Naive thymus-derived CD4-positive, alpha-beta T cell (primary cell): ENCODE results near the gene BCOR. TPM values are rescaled to one million over a fixed set of nuclear protein-coding genes. Genes with fewer than 3 reads are reported as not detected.

ENCODE experiments used
- ATAC-seq: fragments of 150-1000 bp; cut with Tn5 transposase; 2 replicates; pipeline ENCODE4 v1.10.0; 2021; ENCODE audit warnings: mild to moderate bottlenecking, moderate library complexity
- CTCF ChIA-PET: fragments of 350-600 bp; sonication (Branson Sonifier 250); formaldehyde crosslinking; loops from one replicate; lab custom pipeline; 2021; ENCODE audit warnings: antibody characterized with exemption; lab: Charles Lee
- POLR2A ChIA-PET: fragments of 350-600 bp; sonication (Branson Sonifier 250); formaldehyde crosslinking; loops from one replicate; lab custom pipeline; 2021; ENCODE audit warnings: antibody characterized with exemption, inconsistent platforms; lab: Charles Lee
- DNase-seq, 9 donors: peaks; one replicate each; pipeline versions ENCODE4 v3.0.0 to v3.0.0-alpha.2; 2020 to 2022; ENCODE audit warnings: mixed read lengths in 1 of 9
- H3K27ac ChIP-seq: one replicate; pipeline ENCODE4 v1.7.0; 2013; ENCODE audit warnings: mild to moderate bottlenecking, low read depth, low read length, moderate library complexity
- H3K27me3 ChIP-seq, 2 donors: one replicate each; pipeline ENCODE4 v1.7.0; 2013; ENCODE audit warnings: low read length in 2 of 2, mild to moderate bottlenecking in 2 of 2, moderate library complexity in 2 of 2; ENCODE audit not compliant: control insufficient read depth in 2 of 2, insufficient read depth in 2 of 2
- H3K36me3 ChIP-seq, 3 experiments: 1 replicate in 2 of 3; 2 replicates in 1 of 3; pipeline ENCODE4 v1.7.0; 2013; ENCODE audit warnings: low read length in 3 of 3, mild to moderate bottlenecking in 3 of 3, moderate library complexity in 1 of 3; ENCODE audit not compliant: insufficient read depth in 3 of 3, control insufficient read depth in 2 of 3
- H3K4me1 ChIP-seq, 2 donors: one replicate each; pipeline ENCODE4 v1.7.0; 2013; ENCODE audit warnings: low read length in 2 of 2, mild to moderate bottlenecking in 2 of 2, moderate library complexity in 1 of 2; ENCODE audit not compliant: control insufficient read depth in 2 of 2, insufficient read depth in 2 of 2
- H3K4me3 ChIP-seq: 2 replicates; pipeline ENCODE4 v1.7.0; 2013; ENCODE audit warnings: mild to moderate bottlenecking, low read length
- H3K9me3 ChIP-seq, 3 experiments: 1 replicate in 2 of 3; 2 replicates in 1 of 3; pipeline ENCODE4 v1.7.0; 2013; ENCODE audit warnings: low read length in 3 of 3; ENCODE audit not compliant: control insufficient read depth in 2 of 3
- H3K27ac Mint-ChIP-seq, 9 donors: one replicate each; pipeline ENCODE4 v1.8.0; 2020 to 2022; ENCODE audit warnings: mixed read lengths in 9 of 9, mild to moderate bottlenecking in 8 of 9, moderate library complexity in 5 of 9, inconsistent platforms in 2 of 9
- H3K27me3 Mint-ChIP-seq, 5 donors: one replicate each; pipeline ENCODE4 v1.8.0; 2021 to 2022; ENCODE audit warnings: mixed read lengths in 5 of 5, mild to moderate bottlenecking in 1 of 5
- H3K36me3 Mint-ChIP-seq, 5 donors: one replicate each; pipeline ENCODE4 v1.8.0; 2020 to 2022; ENCODE audit warnings: mixed read lengths in 5 of 5, mild to moderate bottlenecking in 3 of 5, inconsistent platforms in 1 of 5
- H3K4me1 Mint-ChIP-seq, 7 donors: one replicate each; pipeline ENCODE4 v1.8.0; 2020 to 2022; ENCODE audit warnings: mixed read lengths in 7 of 7, mild to moderate bottlenecking in 3 of 7, inconsistent platforms in 1 of 7
- H3K4me3 Mint-ChIP-seq, 10 donors: one replicate each; pipeline ENCODE4 v1.8.0; 2020 to 2022; ENCODE audit warnings: mild to moderate bottlenecking in 10 of 10, mixed read lengths in 10 of 10, moderate library complexity in 6 of 10, inconsistent platforms in 2 of 10
- H3K9me3 Mint-ChIP-seq, 11 donors: one replicate each; pipeline ENCODE4 v1.8.0; 2020 to 2022; ENCODE audit warnings: mixed read lengths in 11 of 11, mild to moderate bottlenecking in 4 of 11, inconsistent platforms in 1 of 11, moderate library complexity in 1 of 11
- intact Hi-C, 2 donors: fragments of 100-400 bp; cut with micrococcal nuclease; formaldehyde crosslinking; loops; one replicate each; pipeline ENCODE4 v1.15.1; 2023
- polyA plus RNA-seq, 2 donors: library from polyadenylated mRNA; unstranded; fragments of 300-500 nt; fragmentation: Illumina TruSeq; gene quantifications; one replicate each; pipeline ENCODE4 v1.2.3, GENCODE V29; 2021
- total RNA-seq, 6 experiments: library from RNA in 5 of 6; stranded (reverse) in 5 of 6; gene quantifications; 1 replicate in 5 of 6; 2 replicates in 1 of 6; pipeline ENCODE4 v1.2.3 and lab custom pipeline; 2021 to 2026

BCOR gene
- total and polyA plus RNA-seq, 7 experiments from 2014 or later, result 3.8 to 55.2 (median 24.3) TPM

DNA sequence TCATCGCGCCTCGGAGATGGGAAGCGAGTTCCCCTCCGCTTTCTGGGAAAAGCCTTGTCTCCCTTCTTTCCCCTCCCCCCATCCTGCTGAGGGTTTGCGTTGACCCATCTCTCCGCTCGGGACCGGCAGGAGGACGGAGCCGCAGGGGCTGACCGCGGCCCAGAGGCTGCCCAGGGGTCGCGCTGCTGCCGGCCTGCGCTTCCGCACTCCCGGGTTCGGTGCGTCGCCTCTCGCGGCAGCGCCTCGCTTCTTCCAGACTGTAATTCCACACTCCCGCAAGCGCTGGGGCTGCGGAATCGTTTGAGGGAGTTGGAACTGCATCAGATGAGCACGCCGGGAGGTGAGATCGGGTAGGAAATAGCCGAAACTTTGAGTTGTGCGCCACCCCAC is 88.3 kb downstream of the BCOR start:
- DNase-seq, result no peak
- H3K4me1 Mint-ChIP-seq, result peaks cover 5 to 46% (median 31%) of the 10 kb centered on the region in 7 donors

DNA sequence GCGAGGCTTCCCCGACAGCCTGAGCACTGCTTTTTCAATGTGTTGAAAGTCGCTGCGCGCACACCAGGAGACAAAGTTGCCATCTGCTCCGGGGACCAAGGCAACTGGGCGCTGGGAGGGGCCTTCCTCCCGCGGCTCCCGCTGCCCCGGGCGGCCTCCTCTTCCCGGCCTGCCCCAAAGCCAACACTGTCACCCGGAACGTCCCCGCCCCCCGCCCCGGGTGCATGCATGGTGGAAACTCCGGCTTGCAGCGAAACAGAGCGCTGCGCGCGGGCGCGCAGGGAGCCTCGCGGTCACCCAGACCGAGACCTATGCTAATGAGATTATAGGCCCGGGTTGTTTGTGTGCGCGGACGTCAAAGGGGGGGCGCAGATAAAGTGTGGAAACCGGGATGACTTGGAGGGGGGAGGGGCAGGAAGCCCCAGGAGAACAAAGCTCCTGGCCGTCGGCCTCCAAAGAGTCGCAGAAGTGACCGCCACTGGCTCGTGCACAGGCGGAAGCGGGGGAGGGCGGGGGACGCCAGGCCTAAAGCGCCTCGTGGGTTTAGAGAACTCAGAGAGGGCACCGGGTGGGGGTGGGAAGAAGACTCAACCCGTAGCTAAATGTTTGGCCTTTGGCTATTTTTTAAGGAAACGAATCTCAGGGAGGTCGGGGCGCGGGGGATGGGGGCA is 88.8 kb downstream of the BCOR start:
- peaks cover 0 to 2% (median 0%) of the 10 kb centered on the region in 11 donors for H3K9me3 Mint-ChIP-seq
- H3K4me3 ChIP-seq, result no peak overlapping the region
- H3K27me3 Mint-ChIP-seq, result peaks cover 15 to 55% (median 17%) of the 10 kb centered on the region in 5 donors
- H3K36me3 ChIP-seq, result no peaks in the 10 kb centered on the region
- no peak overlapping the region for H3K27ac ChIP-seq
- peaks cover 0 to 31% of the 10 kb centered on the region in 2 donors for H3K4me1 ChIP-seq
- intact Hi-C loops, result no loop called here
- no peaks in the 10 kb centered on the region for H3K36me3 Mint-ChIP-seq
- no peaks in the 10 kb centered on the region for H3K9me3 ChIP-seq
- ATAC-seq (no peak), DNase-seq (peak in 1 of 9 donors; percentile 45)
- H3K27ac Mint-ChIP-seq, result no peak overlapping the region
- ChIA-PET POLR2A (no interaction called here), CTCF (no interaction called here)
- peaks cover 5 to 46% (median 31%) of the 10 kb centered on the region in 7 donors for H3K4me1 Mint-ChIP-seq
- H3K27me3 ChIP-seq, result no peaks in the 10 kb centered on the region
- peak overlapping the region; percentile 57 to 81 (median 72) for H3K4me3 Mint-ChIP-seq

More for the DNA sequence above, 88.3 kb downstream of the BCOR start:
- H3K36me3 Mint-ChIP-seq, result no peaks in the 10 kb centered on the region
- Histone ChIP-seq H3K36me3 (no peaks in the 10 kb centered on the region), H3K9me3 (no peaks in the 10 kb centered on the region), H3K4me3 (no peak overlapping the region), H3K27me3 (no peaks in the 10 kb centered on the region), H3K27ac (no peak overlapping the region), H3K4me1 (peaks cover 0 to 31% of the 10 kb centered on the region in 2 donors)
- H3K27me3 Mint-ChIP-seq, result peaks cover 15 to 50% (median 16%) of the 10 kb centered on the region in 5 donors
- intact Hi-C loops, result no loop called here
- POLR2A ChIA-PET, result no interaction called here
- H3K27ac Mint-ChIP-seq, result no peak overlapping the region
- no peak for ATAC-seq
- CTCF ChIA-PET, result no interaction called here
- peak overlapping the region in 9 of 10 donors; percentile 30 to 80 (median 64) for H3K4me3 Mint-ChIP-seq
- H3K9me3 Mint-ChIP-seq, result peaks cover 0 to 2% (median 0%) of the 10 kb centered on the region in 11 donors

DNA sequence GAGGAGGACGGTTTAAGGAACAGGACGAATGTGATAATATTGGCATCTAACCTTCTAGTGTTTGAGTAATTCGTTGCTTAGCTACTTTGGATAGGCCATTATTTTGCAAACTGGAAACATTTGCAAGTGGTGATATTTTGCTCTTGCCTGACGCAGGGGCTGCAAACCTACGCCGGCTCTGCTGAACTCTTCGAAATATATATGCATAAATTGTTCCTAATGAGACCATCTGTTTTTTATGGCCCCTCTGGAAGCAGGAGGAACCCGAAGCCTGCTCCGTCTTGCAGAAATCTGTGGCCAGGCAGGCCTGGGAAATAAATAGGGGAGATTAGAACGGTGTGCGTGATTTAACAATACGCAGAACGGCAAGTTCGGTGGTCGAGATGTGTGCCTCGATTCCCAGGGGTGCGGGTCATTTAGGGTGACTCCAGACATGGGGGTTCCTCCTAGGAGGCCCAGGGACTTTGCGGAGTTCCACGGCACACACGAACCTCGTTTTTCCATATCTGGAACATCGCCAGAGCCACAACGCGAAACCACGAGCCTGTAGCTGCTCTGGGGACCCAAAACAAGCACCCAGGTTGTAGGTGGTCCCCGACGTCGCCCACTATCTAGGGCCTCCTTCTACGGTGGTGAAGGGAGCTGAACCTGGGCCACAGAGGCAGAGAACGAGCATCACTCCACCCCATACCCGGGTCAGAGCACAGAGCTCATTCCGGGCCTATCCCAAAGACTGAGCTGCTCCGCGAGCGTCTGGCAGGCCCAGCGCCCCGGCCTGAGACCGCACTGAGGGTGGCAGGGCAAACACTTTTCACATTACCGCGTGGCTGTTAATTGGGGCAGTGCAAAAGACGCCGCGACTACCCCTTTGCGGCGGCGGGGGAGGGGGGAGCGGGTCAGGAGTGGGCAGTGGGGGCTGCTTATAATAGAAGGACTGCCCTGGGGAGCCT is 89.7 kb downstream of the BCOR start:
- ATAC-seq (no peak), DNase-seq (no peak)
- ChIA-PET POLR2A (no interaction called here), CTCF (no interaction called here)
- Histone ChIP-seq H3K36me3 (no peaks in the 10 kb centered on the region), H3K27me3 (no peaks in the 10 kb centered on the region), H3K4me3 (no peak overlapping the region), H3K27ac (no peak overlapping the region), H3K4me1 (peaks cover 0 to 31% of the 10 kb centered on the region in 2 donors), H3K9me3 (no peaks in the 10 kb centered on the region)
- intact Hi-C loops, result no loop called here
- Mint-ChIP-seq H3K27ac (peak overlapping the region in 1 of 9 donors; percentile 47), H3K4me1 (peaks cover 5 to 46% (median 36%) of the 10 kb centered on the region in 7 donors), H3K9me3 (peaks cover 0 to 2% (median 0%) of the 10 kb centered on the region in 11 donors), H3K27me3 (peaks cover 15 to 54% (median 18%) of the 10 kb centered on the region in 5 donors), H3K36me3 (no peaks in the 10 kb centered on the region), H3K4me3 (peak overlapping the region in 7 of 10 donors; percentile 21 to 77 (median 43))

DNA sequence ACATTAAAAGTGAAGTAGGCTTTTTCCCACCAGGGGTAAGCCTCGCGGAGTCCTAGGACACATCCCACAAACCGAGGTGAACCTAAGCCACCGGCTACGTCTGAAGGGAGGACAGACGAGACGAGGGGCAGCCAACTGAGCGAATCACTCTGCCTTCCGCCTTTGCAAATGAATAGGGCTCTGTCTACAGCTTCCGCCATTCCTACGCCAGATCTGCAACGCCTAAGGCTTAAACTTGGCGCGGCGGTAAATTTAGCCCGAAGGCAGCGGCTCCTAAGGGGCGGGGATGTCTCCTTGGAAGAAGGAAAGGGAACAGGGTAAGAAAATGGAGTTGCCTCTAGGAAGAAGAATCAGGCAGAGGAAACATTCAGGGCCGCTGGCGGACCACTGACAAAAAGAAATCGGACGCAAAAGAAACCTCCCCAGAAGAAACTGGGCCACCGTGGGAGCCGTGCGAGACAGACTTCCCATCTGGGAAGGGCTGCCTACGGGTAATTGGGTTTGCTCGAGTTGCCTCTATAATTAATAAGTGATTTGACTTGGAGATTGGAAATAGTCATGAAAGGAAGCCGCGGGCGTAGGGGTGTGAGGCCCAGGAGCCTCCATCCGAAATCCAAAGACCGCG is 90.5 kb downstream of the BCOR start:
- peaks cover 15 to 54% (median 18%) of the 10 kb centered on the region in 5 donors for H3K27me3 Mint-ChIP-seq
- CTCF ChIA-PET, result no interaction called here
- no peaks in the 10 kb centered on the region for H3K36me3 Mint-ChIP-seq
- H3K9me3 ChIP-seq, result no peaks in the 10 kb centered on the region
- H3K36me3 ChIP-seq, result no peaks in the 10 kb centered on the region
- H3K4me1 Mint-ChIP-seq, result peaks cover 5 to 41% (median 33%) of the 10 kb centered on the region in 7 donors
- no peaks in the 10 kb centered on the region for H3K27me3 ChIP-seq
- H3K4me3 Mint-ChIP-seq, result peak overlapping the region in 5 of 10 donors; percentile 45 to 89 (median 58)
- no peak for DNase-seq
- H3K4me1 ChIP-seq, result peaks cover 0 to 23% of the 10 kb centered on the region in 2 donors
- intact Hi-C loops, result no loop called here
- H3K27ac ChIP-seq, result no peak overlapping the region
- peaks cover 0 to 2% (median 0%) of the 10 kb centered on the region in 11 donors for H3K9me3 Mint-ChIP-seq
- ATAC-seq, result no peak
- POLR2A ChIA-PET, result interaction anchor here (0.6 to 1.7 kb wide), 3 partner anchors 152 to 169 kb away, joined by 4 to 5 read pairs (median 5); no protein-coding TSS in a partner anchor
- no peak overlapping the region for H3K27ac Mint-ChIP-seq
- no peak overlapping the region for H3K4me3 ChIP-seq

DNA sequence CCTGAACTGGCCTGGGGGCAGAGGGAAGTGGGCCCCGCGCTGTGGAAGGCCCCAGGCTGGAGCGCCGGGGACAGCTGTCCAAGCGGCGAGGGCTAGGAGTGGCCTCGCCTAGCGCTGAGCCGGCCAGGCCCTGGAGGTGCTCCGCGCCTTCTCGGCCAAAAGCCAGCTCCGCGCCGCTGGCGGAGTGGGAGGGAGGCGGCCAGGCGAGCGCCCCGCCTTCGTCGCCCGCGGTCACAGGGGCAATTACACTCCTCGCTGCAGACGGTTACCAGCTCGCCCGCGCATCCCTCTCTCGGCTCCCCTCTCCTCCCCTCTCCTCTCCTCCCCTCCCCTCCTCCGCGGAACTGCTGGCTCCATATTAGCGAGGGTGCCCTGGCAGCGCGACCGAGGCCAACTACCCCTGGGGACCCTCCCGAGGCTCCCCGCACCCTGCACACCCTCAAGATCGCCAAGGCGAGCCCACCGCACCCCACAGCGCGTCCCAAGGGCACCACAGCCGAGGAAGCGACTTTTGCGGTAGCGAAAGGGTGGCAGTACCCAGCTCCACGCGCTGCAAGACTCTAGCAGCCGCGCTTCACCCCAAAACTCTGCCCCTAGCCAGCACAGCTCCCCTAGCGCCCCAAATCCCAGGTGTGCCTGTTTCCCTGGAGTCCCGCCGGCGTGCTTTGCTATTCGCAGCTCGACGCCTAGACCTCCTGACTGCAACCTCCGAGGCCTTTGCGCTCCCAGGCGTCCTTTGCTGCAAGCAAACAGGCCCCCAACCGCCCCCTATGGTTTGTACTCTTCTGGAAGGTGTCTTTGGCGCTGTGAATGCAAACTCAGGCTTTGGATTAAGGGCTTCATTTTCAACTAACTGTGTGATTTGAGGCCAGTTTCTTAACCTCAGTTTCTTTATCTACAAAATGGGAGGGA is 91.4 kb downstream of the BCOR start:
- peak in 3 of 9 donors; percentile 13 to 53 (median 23) for DNase-seq
- H3K36me3 Mint-ChIP-seq, result no peaks in the 10 kb centered on the region
- ChIA-PET CTCF (interaction anchor here (0.6 to 0.7 kb wide), 3 partner anchors 113 to 163 kb away, joined by 3 read pairs; no protein-coding TSS in a partner anchor), POLR2A (interaction anchor here (0.6 to 1.7 kb wide), 5 partner anchors 12 to 232 kb away, joined by 3 to 5 read pairs (median 5); no protein-coding TSS in a partner anchor)
- ATAC-seq, result peak; percentile 49
- no peaks in the 10 kb centered on the region for H3K9me3 ChIP-seq
- H3K4me3 ChIP-seq, result peak overlapping the region; percentile 24
- H3K4me3 Mint-ChIP-seq, result peak overlapping the region; percentile 42 to 90 (median 60)
- peaks cover 0 to 2% (median 0%) of the 10 kb centered on the region in 11 donors for H3K9me3 Mint-ChIP-seq
- H3K27ac ChIP-seq, result no peak overlapping the region
- H3K27me3 Mint-ChIP-seq, result peaks cover 15 to 51% (median 18%) of the 10 kb centered on the region in 5 donors
- H3K27ac Mint-ChIP-seq, result no peak overlapping the region
- peaks cover 0 to 14% of the 10 kb centered on the region in 2 donors for H3K4me1 ChIP-seq
- intact Hi-C loops, result loop anchor here in 1 of 2 donors (1.0 kb wide), 1 partner anchor 8 kb away; no protein-coding TSS in a partner anchor
- peaks cover 5 to 35% (median 27%) of the 10 kb centered on the region in 7 donors for H3K4me1 Mint-ChIP-seq
- H3K27me3 ChIP-seq, result no peaks in the 10 kb centered on the region
- H3K36me3 ChIP-seq, result no peaks in the 10 kb centered on the region
